SK-N-SH (cell line): Measurements from ENCODE around the gene TAS2R50. TPM values are rescaled to one million over a fixed set of nuclear protein-coding genes. Genes with fewer than 3 reads are reported as not detected.

Experiments used
- CTCF ChIA-PET: fragments of 300-600, 350-600 bp; formaldehyde crosslinking; extraction: SDS; loops from one replicate; lab custom pipeline; 2021; lab: Yijun Ruan, JAX
- POLR2A ChIA-PET: fragments of 350-600 bp; sonication (Branson Sonifier 250); formaldehyde crosslinking; extraction: SDS; loops from one replicate; lab custom pipeline; 2020; ENCODE audit warnings: antibody characterized with exemption, inconsistent platforms; lab: Yijun Ruan, JAX
- DNase-seq: peaks from one replicate; pipeline ENCODE4 v3.0.0; 2012
- H2AFZ ChIP-seq: fragments of 200-600 bp; sonication (generic); 2 replicates; pipeline ENCODE4 v1.8.1; 2016; ENCODE audit warnings: antibody characterized with exemption, mild to moderate bottlenecking, low read depth
- H3F3A ChIP-seq: fragments of 200-600 bp; sonication (generic); replicated peaks from 2 replicates; pipeline ENCODE3; 2016; ENCODE audit warnings: antibody characterized with exemption, mild to moderate bottlenecking; ENCODE audit not compliant: insufficient read depth
- H3K27ac ChIP-seq, 2 experiments: fragments of 200-500 bp in 1 of 2; fragments of 200-600 bp in 1 of 2; sonication (Bioruptor generic) in 1 of 2; sonication (generic), shearing (Covaris generic) in 1 of 2; 2 replicates each; pipeline versions ENCODE4 v1.5.1 to v1.6.1; 2014 to 2016; ENCODE audit warnings: low read depth in 2 of 2, inconsistent platforms in 1 of 2, low read length in 1 of 2, mild to moderate bottlenecking in 1 of 2, mixed read lengths in 1 of 2
- H3K27me3 ChIP-seq: fragments of 200-600 bp; sonication (generic), shearing (Covaris generic); 2 replicates; pipeline ENCODE4 v1.6.1; 2016; ENCODE audit warnings: mixed run types; ENCODE audit not compliant: insufficient read depth
- H3K36me3 ChIP-seq, 2 experiments: fragments of 200-500 bp in 1 of 2; fragments of 200-600 bp in 1 of 2; sonication (Bioruptor generic) in 1 of 2; sonication (generic) in 1 of 2; replicated peaks in 1 of 2; 2 replicates each; pipeline versions ENCODE3 to v1.5.1; 2014 to 2016; ENCODE audit warnings: low read length in 1 of 2, mild to moderate bottlenecking in 1 of 2; ENCODE audit not compliant: insufficient read depth in 2 of 2, control insufficient read depth in 1 of 2
- H3K4me1 ChIP-seq, 2 experiments: fragments of 200-500 bp in 1 of 2; fragments of 200-600 bp in 1 of 2; sonication (Bioruptor generic) in 1 of 2; sonication (generic), shearing (Covaris generic) in 1 of 2; 2 replicates each; pipeline versions ENCODE4 v1.5.1 to v1.6.1; 2014 to 2016; ENCODE audit warnings: low read depth in 1 of 2, low read length in 1 of 2, mixed run types in 1 of 2; ENCODE audit not compliant: insufficient read depth in 2 of 2, control insufficient read depth in 1 of 2
- H3K4me2 ChIP-seq: fragments of 200-600 bp; sonication (generic), shearing (Covaris generic); 2 replicates; pipeline ENCODE4 v1.6.1; 2017; ENCODE audit warnings: mixed run types
- H3K4me3 ChIP-seq, 2 experiments: fragments of 200-500 bp in 1 of 2; fragments of 200-600 bp in 1 of 2; sonication (Bioruptor generic) in 1 of 2; sonication (generic), shearing (Covaris generic) in 1 of 2; 2 replicates each; pipeline versions ENCODE4 v1.5.1 to v1.8.1; 2014 to 2016; ENCODE audit warnings: low read depth in 2 of 2, inconsistent platforms in 1 of 2, low read length in 1 of 2, mild to moderate bottlenecking in 1 of 2, mixed read lengths in 1 of 2, moderate library complexity in 1 of 2
- H3K79me2 ChIP-seq: fragments of 200-600 bp; sonication (generic); 2 replicates; pipeline ENCODE4 v1.8.1; 2017; ENCODE audit warnings: mild to moderate bottlenecking; ENCODE audit not compliant: insufficient read depth
- H3K9ac ChIP-seq: fragments of 200-600 bp; sonication (generic); 2 replicates; pipeline ENCODE4 v1.6.1; 2017; ENCODE audit warnings: mixed run types
- H3K9me2 ChIP-seq: fragments of 200-600 bp; sonication (generic); 2 replicates; pipeline ENCODE4 v1.6.1; 2017; ENCODE audit warnings: mixed run types
- H3K9me3 ChIP-seq: fragments of 200-600 bp; sonication (generic); 2 replicates; pipeline ENCODE4 v1.6.1; 2017; ENCODE audit warnings: mixed run types, mild to moderate bottlenecking, moderate library complexity
- H4K20me1 ChIP-seq: fragments of 200-600 bp; sonication (generic); 2 replicates; pipeline ENCODE4 v1.6.1; 2017; ENCODE audit warnings: mild to moderate bottlenecking, mixed run types; ENCODE audit not compliant: insufficient read depth
- ELF1 ChIP-seq: IDR thresholded peaks from 2 replicates; pipeline ENCODE4 v1.4.0; 2012
- FOSL2 ChIP-seq: IDR thresholded peaks from 2 replicates; pipeline ENCODE4 v1.4.0; 2012; ENCODE audit warnings: low read depth, mild to moderate bottlenecking, moderate library complexity, borderline replicate concordance
- FOXM1 ChIP-seq: IDR thresholded peaks from 2 replicates; pipeline ENCODE4 v1.4.0; 2012; ENCODE audit warnings: low read depth, mild to moderate bottlenecking
- GATA2 ChIP-seq: sonication (generic); formaldehyde crosslinking; IDR thresholded peaks from 2 replicates; pipeline ENCODE4 v1.5.0; 2020; ENCODE audit warnings: mild to moderate bottlenecking, missing genetic modification reagents
- JUND ChIP-seq: IDR thresholded peaks from 2 replicates; pipeline ENCODE4 v1.4.0; 2012
- MAX ChIP-seq: IDR thresholded peaks from 2 replicates; pipeline ENCODE4 v1.4.0; 2012; ENCODE audit warnings: low read depth
- MEF2A ChIP-seq: IDR thresholded peaks from 2 replicates; pipeline ENCODE4 v1.4.0; 2012; ENCODE audit warnings: low read depth, borderline replicate concordance
- NRF1 ChIP-seq: IDR thresholded peaks from 2 replicates; pipeline ENCODE4 v1.6.1; 2012; ENCODE audit warnings: low read depth, mild to moderate bottlenecking, low read length
- SMC3 ChIP-seq: IDR thresholded peaks from 2 replicates; pipeline ENCODE4 v1.6.1; 2012; ENCODE audit warnings: low read depth, low read length, improper control_type of control experiment
- TAF1 ChIP-seq: IDR thresholded peaks from 2 replicates; pipeline ENCODE4 v1.6.1; 2012; ENCODE audit warnings: low read depth, mild to moderate bottlenecking, low read length, moderate library complexity, borderline replicate concordance
- TCF12 ChIP-seq: IDR thresholded peaks from 2 replicates; pipeline ENCODE4 v1.4.0; 2012
- USF1 ChIP-seq: IDR thresholded peaks from 2 replicates; pipeline ENCODE4 v1.4.0; 2012; ENCODE audit warnings: low read depth, borderline replicate concordance
- USF2 ChIP-seq: fragments of 150-350 bp; IDR thresholded peaks from 2 replicates; pipeline ENCODE4 v1.6.1; 2017; ENCODE audit warnings: antibody characterized with exemption, low read length, low read depth, borderline replicate concordance
- ZBTB33 ChIP-seq: IDR thresholded peaks from 2 replicates; pipeline ENCODE4 v1.4.0; 2012; ENCODE audit warnings: low read depth, borderline replicate concordance
- WGBS: methylation state at CpG from one replicate; pipeline ENCODE4 v1.1.6; 2017; ENCODE audit warnings: low lambda C conversion rate; 5-methylcytosine and 5-hydroxymethylcytosine counted together
- polyA plus RNA-seq, 3 experiments: library from polyadenylated mRNA; depleted of rRNA; stranded (reverse); fragments of >200 nt; gene quantifications; 2 replicates each; pipeline ENCODE4 v1.2.3, GENCODE V29; 2012

Gene TAS2R50
- polyA plus RNA-seq, 1 of the 3 experiments (the other 2 are of a cell fraction): 0.05 TPM

- H3K9me2 ChIP-seq: no peaks in the 10 kb centered on the region; the same call in 1 of the 2 replicates
- peaks cover 0 to 2% of the 10 kb centered on the region in 2 experiments for H3K36me3 ChIP-seq
- H4K20me1 ChIP-seq: no peaks in the 10 kb centered on the region
- no peak overlapping the region for H3K4me2 ChIP-seq
- no peaks in the 10 kb centered on the region for H3K27me3 ChIP-seq
- H3K4me1 ChIP-seq: peaks cover 0 to 4% of the 10 kb centered on the region in 2 experiments; a peak in 1 of 4 replicates
- POLR2A ChIA-PET: no interaction called here
- DNase-seq: no peak
- no peak overlapping the region for H3K4me3 ChIP-seq
- H2AFZ ChIP-seq: no peak overlapping the region
- no peak overlapping the region for H3K9ac ChIP-seq
- no peak overlapping the region for H3K27ac ChIP-seq
- H3F3A ChIP-seq: peaks cover 5% of the 10 kb centered on the region
- no peaks in the 10 kb centered on the region for H3K79me2 ChIP-seq
- CTCF ChIA-PET: no interaction called here
- peaks cover under 1% of the 10 kb centered on the region; the same call in 1 of the 2 replicates for H3K9me3 ChIP-seq
- TF ChIP-seq ZBTB33 (no peak), USF1 (no peak), SMC3 (no peak), GATA2 (CRISPR knock-in tag) (no peak), FOXM1 (no peak), TCF12 (no peak), MEF2A (no peak), USF2 (no peak), TAF1 (no peak), NRF1 (no peak), MAX (no peak)
Observed at GRCh38 chr12:10941369-10941768, 45.3 kb downstream of the TAS2R50 start.

GRCh38 chr12:10940389-10940788 is 46.3 kb downstream of the TAS2R50 start:
- H3K36me3 ChIP-seq: peaks cover 2 to 4% of the 10 kb centered on the region in 2 experiments
- POLR2A ChIA-PET: no interaction called here
- no peaks in the 10 kb centered on the region for H4K20me1 ChIP-seq
- peak; percentile 20; the same call in 1 of the 2 replicates for TF ChIP-seq FOSL2
- no peak for TF ChIP-seq ELF1
- peak; percentile 48 for TF ChIP-seq JUND
- no peaks in the 10 kb centered on the region; the same call in 1 of the 2 replicates for H3K9me2 ChIP-seq
- CTCF ChIA-PET: no interaction called here
- WGBS: 86% methylated on average over 2 of the region's 2 CpGs
- H3K9me3 ChIP-seq: no peaks in the 10 kb centered on the region
- no peaks in the 10 kb centered on the region for H3K27me3 ChIP-seq
- no peak for DNase-seq
- H3K27ac ChIP-seq: no peak overlapping the region
- no peak overlapping the region for H3K4me2 ChIP-seq
- H2AFZ ChIP-seq: no peak overlapping the region
- H3K4me1 ChIP-seq: peaks cover 0 to 4% of the 10 kb centered on the region in 2 experiments; a peak in 1 of 4 replicates
- peaks cover 5% of the 10 kb centered on the region for H3F3A ChIP-seq
- no peaks in the 10 kb centered on the region for H3K79me2 ChIP-seq
- H3K4me3 ChIP-seq: no peak overlapping the region
- no peak overlapping the region for H3K9ac ChIP-seq
